ENCODE results near the gene TMEM52.

GRCh38 chr1:1954015-1954414 lies 34.9 kb upstream of the TMEM52 start:
- TF ChIP-seq CTCF (IDR thresholded peaks at IDR 0.05) = no peak
- TF ChIP-seq ZFX (IDR thresholded peaks at IDR 0.05; ENCODE audit: borderline replicate concordance) = no peak
